GM23248 (cell line): ENCODE results near the gene TMEM37.

Experiments
- EZH2 ChIP-seq: fragments of 200-600 bp; sonication (generic); IDR thresholded peaks from 2 replicates; pipeline ENCODE4 v1.6.1; 2018; ENCODE audit warnings: antibody characterized with exemption, mild to moderate bottlenecking; ENCODE audit not compliant: insufficient read depth, poor library complexity, severe bottlenecking
- EZH2phosphoT487 ChIP-seq: fragments of 200-600 bp; sonication (generic); IDR thresholded peaks from 2 replicates; pipeline ENCODE4 v1.6.1; 2018; ENCODE audit warnings: antibody characterized with exemption, moderate library complexity, mild to moderate bottlenecking, low read depth; ENCODE audit not compliant: insufficient read depth

DNA sequence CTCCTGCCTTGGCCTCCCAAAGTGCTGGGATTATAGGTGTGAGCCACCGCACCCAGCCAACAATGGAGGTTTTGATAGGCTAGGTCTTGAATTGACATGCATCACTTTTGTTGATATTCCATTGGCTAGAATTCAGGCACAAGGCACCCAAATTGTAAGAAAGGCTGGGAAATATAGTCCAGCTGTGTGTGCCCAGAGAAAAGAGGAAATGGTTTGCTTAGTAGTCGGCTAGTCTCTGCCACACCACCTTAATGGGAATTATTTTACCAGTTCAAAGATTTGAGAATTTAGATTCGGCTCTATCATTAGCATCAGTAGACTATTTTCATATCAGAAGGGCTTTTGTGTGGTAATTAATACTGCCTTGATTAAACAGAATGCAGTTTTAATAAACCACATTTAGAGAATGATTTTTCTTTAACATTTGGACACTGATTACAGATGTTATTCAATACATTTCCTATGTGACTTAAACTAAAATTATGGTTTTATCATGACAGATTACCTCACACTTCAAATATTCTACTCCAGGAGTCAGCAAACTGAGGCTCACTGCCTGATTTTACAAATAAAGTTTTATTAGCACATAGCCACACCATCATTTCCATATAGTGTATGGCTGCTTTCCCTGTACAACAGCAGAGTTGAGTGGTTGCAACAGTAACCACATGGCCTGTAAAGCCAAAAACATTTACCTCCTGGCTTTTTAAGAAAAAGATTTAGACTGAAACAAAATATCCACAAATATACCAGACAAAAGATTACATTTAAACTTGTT lies 37.5 kb upstream of the TMEM37 start:
- TF ChIP-seq EZH2, result no peak
- no peak for TF ChIP-seq EZH2phosphoT487
